B cell (primary cell): Measurements from ENCODE around the gene CTNNA2. TPM values are rescaled to one million over a fixed set of nuclear protein-coding genes. Genes with fewer than 3 reads are reported as not detected.

Experiments
- ATAC-seq: fragments of 200-7000 bp; cut with Tn5 transposase; one replicate; pipeline ENCODE4 v1.10.0; 2021; ENCODE audit warnings: low read depth, mild to moderate bottlenecking, moderate number of reproducible peaks, moderate library complexity
- CTCF ChIA-PET: fragments of 350-600 bp; sonication (Branson Sonifier 250); formaldehyde crosslinking; loops from one replicate; lab custom pipeline; 2021; ENCODE audit warnings: antibody characterized with exemption, inconsistent platforms; lab: Charles Lee
- POLR2A ChIA-PET: fragments of 350-600 bp; sonication (Branson Sonifier 250); formaldehyde crosslinking; loops from one replicate; lab custom pipeline; 2021; ENCODE audit warnings: antibody characterized with exemption; lab: Charles Lee
- DNase-seq: peaks from one replicate; pipeline ENCODE4 v3.0.0; 2013
- H2AFZ ChIP-seq: 2 replicates; pipeline ENCODE4 v1.6.1; 2012; ENCODE audit warnings: mild to moderate bottlenecking, low read depth, low read length; ENCODE audit not compliant: insufficient read depth, poor library complexity, severe bottlenecking
- H3K27ac ChIP-seq, 2 donors: 1 replicate in 1 of 2; 2 replicates in 1 of 2; pipeline ENCODE4 v1.5.1; 2012 to 2013; ENCODE audit warnings: low read length in 2 of 2, mild to moderate bottlenecking in 2 of 2, moderate library complexity in 1 of 2
- H3K27me3 ChIP-seq, 4 experiments: fragments of 200-600 bp in 1 of 4; sonication (generic) in 1 of 4; replicated peaks in 1 of 4; 1 replicate in 2 of 4; 2 replicates in 2 of 4; pipeline versions ENCODE4 v1.6.1 to v1.7.0; 2013 to 2016; ENCODE audit warnings: low read length in 3 of 4, mild to moderate bottlenecking in 2 of 4, mixed read lengths in 1 of 4, moderate library complexity in 1 of 4; ENCODE audit not compliant: insufficient read depth in 4 of 4, control insufficient read depth in 3 of 4; ENCODE audit errors: control extremely low read depth in 1 of 4
- H3K36me3 ChIP-seq, 2 experiments: replicated peaks in 1 of 2; 1 replicate in 1 of 2; 2 replicates in 1 of 2; pipeline versions ENCODE4 v1.6.1 to v1.7.1; 2013; ENCODE audit warnings: low read length in 1 of 2; ENCODE audit not compliant: insufficient read depth in 2 of 2, control insufficient read depth in 1 of 2; ENCODE audit errors: control extremely low read depth in 1 of 2, extremely low read depth in 1 of 2
- H3K4me1 ChIP-seq, 2 donors: fragments of 200-600 bp in 1 of 2; sonication (generic) in 1 of 2; 1 replicate in 1 of 2; 2 replicates in 1 of 2; pipeline versions ENCODE4 v1.5.1 to v1.6.1; 2013 to 2017; ENCODE audit warnings: low read length in 2 of 2; ENCODE audit not compliant: control insufficient read depth in 2 of 2, insufficient read depth in 2 of 2
- H3K4me2 ChIP-seq: replicated peaks from 2 replicates; pipeline ENCODE3; 2012; ENCODE audit warnings: mild to moderate bottlenecking, low read depth, low read length; ENCODE audit not compliant: poor library complexity, severe bottlenecking
- H3K4me3 ChIP-seq, 5 experiments: fragments of 200-600 bp in 1 of 5; sonication (generic) in 1 of 5; 1 replicate in 3 of 5; 2 replicates in 2 of 5; pipeline versions ENCODE4 v1.5.1 to v1.7.0; 2011 to 2016; ENCODE audit warnings: low read length in 4 of 5, mild to moderate bottlenecking in 4 of 5, low read depth in 2 of 5, control low read depth in 1 of 5, moderate library complexity in 1 of 5; ENCODE audit not compliant: insufficient read depth in 1 of 5; ENCODE audit errors: control extremely low read depth in 1 of 5, extremely low read depth in 1 of 5
- H3K79me2 ChIP-seq: fragments of 200-600 bp; sonication (generic); one replicate; pipeline ENCODE4 v1.6.0; 2016; ENCODE audit warnings: low read length; ENCODE audit not compliant: control insufficient read depth, insufficient read depth
- H3K9ac ChIP-seq: fragments of 200-600 bp; sonication (generic); 2 replicates; pipeline ENCODE4 v1.6.1; 2017; ENCODE audit warnings: mild to moderate bottlenecking, low read length, moderate library complexity
- H3K9me3 ChIP-seq, 3 donors: one replicate each; pipeline versions ENCODE4 v1.6.1 to v1.7.1; 2013; ENCODE audit warnings: low read length in 2 of 3; ENCODE audit not compliant: control insufficient read depth in 2 of 3, insufficient read depth in 1 of 3; ENCODE audit errors: control extremely low read depth in 1 of 3
- H4K20me1 ChIP-seq: 2 replicates; pipeline ENCODE4 v1.6.0; 2012; ENCODE audit warnings: mild to moderate bottlenecking, low read length; ENCODE audit not compliant: insufficient read depth, control insufficient read depth, poor library complexity, severe bottlenecking
- H3K27ac Mint-ChIP-seq: one replicate; pipeline ENCODE4 v1.8.0; 2021; ENCODE audit warnings: mixed read lengths
- H3K27me3 Mint-ChIP-seq: one replicate; pipeline ENCODE4 v1.8.0; 2021; ENCODE audit warnings: mixed read lengths
- H3K4me1 Mint-ChIP-seq: one replicate; pipeline ENCODE4 v1.8.0; 2021; ENCODE audit warnings: mixed read lengths
- H3K4me3 Mint-ChIP-seq: one replicate; pipeline ENCODE4 v1.8.0; 2021; ENCODE audit warnings: mixed read lengths
- H3K9me3 Mint-ChIP-seq: one replicate; pipeline ENCODE4 v1.8.0; 2022; ENCODE audit warnings: mixed read lengths; ENCODE audit not compliant: insufficient read depth
- EZH2 ChIP-seq: IDR thresholded peaks from 2 replicates; pipeline ENCODE4 v1.6.1; 2012; ENCODE audit warnings: borderline replicate concordance, low read depth, mild to moderate bottlenecking, moderate library complexity, low read length; ENCODE audit not compliant: insufficient read depth, poor library complexity, severe bottlenecking
- WGBS: methylation state at CpG from one replicate; pipeline ENCODE4 v1.1.5; 2013; ENCODE audit warnings: missing lambda C conversion rate; ENCODE audit not compliant: insufficient coverage; 5-methylcytosine and 5-hydroxymethylcytosine counted together
- intact Hi-C: fragments of 100-400 bp; cut with micrococcal nuclease; formaldehyde crosslinking; loops from one replicate; pipeline ENCODE4 v1.10.0; 2022
- polyA plus RNA-seq: library from polyadenylated mRNA; depleted of rRNA; stranded (reverse); fragments of >200 nt; gene quantifications from 2 replicates; pipeline ENCODE4 v1.2.3, GENCODE V29; 2012
- total RNA-seq, 2 donors: library from RNA; stranded (reverse); fragments of 120-200 nt in 1 of 2; gene quantifications; 1 replicate in 1 of 2; 2 replicates in 1 of 2; pipeline versions ENCODE4 v1.2.3 to v1.2.4, GENCODE V29; 2013 to 2022
- TF ChIP-seq, protein P1 (sequence below): fragments of 200-600 bp; IDR thresholded peaks from one replicate; pipeline ENCODE4 v1.8.0; 2022; ENCODE audit warnings: antibody characterized with exemption, mild to moderate bottlenecking

The CTNNA2 gene
- total and polyA plus RNA-seq, 2 donors (not counting 1 experiment from before 2014, with no cell fraction given) = not detected

DNA sequence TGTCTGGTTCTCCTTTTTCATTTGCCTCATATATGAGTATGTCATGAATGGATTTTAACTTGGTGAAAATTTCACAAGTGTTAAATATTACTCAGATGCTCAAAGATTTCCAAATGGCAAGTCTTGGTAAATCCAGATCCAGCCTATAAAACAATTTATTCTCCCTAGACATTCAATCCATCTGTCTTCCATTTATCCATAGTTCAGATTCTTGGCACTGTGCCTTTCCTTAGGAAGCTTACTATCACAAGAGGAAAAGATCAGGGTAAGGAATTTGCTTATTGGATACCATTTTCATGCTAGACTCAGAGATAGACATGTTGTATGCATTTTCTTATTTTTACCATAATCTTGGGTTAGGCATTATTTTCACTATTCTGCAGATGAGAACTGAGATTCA is 864.2 kb downstream of the CTNNA2 start:
- Histone ChIP-seq H3K9ac (no peak overlapping the region), H3K79me2 (no peaks in the 10 kb centered on the region), H3K4me1 (no peaks in the 10 kb centered on the region), H2AFZ (no peak overlapping the region), H3K27me3 (no peaks in the 10 kb centered on the region), H3K9me3 (no peaks in the 10 kb centered on the region), H4K20me1 (no peaks in the 10 kb centered on the region), H3K4me2 (no peak overlapping the region), H3K4me3 (no peak overlapping the region), H3K27ac (no peak overlapping the region), H3K36me3 (no peaks in the 10 kb centered on the region)
- Mint-ChIP-seq H3K4me1 (no peaks in the 10 kb centered on the region), H3K4me3 (no peak overlapping the region), H3K27me3 (no peaks in the 10 kb centered on the region), H3K27ac (no peak overlapping the region), H3K9me3 (no peaks in the 10 kb centered on the region)
- intact Hi-C loops = no loop called here
- ChIA-PET POLR2A (no interaction called here), CTCF (no interaction called here)
- no peak for TF ChIP-seq EZH2
- TF ChIP-seq, protein P1, sequence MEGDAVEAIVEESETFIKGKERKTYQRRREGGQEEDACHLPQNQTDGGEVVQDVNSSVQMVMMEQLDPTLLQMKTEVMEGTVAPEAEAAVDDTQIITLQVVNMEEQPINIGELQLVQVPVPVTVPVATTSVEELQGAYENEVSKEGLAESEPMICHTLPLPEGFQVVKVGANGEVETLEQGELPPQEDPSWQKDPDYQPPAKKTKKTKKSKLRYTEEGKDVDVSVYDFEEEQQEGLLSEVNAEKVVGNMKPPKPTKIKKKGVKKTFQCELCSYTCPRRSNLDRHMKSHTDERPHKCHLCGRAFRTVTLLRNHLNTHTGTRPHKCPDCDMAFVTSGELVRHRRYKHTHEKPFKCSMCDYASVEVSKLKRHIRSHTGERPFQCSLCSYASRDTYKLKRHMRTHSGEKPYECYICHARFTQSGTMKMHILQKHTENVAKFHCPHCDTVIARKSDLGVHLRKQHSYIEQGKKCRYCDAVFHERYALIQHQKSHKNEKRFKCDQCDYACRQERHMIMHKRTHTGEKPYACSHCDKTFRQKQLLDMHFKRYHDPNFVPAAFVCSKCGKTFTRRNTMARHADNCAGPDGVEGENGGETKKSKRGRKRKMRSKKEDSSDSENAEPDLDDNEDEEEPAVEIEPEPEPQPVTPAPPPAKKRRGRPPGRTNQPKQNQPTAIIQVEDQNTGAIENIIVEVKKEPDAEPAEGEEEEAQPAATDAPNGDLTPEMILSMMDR = no peak
- DNase-seq (no peak), ATAC-seq (no peak)

DNA sequence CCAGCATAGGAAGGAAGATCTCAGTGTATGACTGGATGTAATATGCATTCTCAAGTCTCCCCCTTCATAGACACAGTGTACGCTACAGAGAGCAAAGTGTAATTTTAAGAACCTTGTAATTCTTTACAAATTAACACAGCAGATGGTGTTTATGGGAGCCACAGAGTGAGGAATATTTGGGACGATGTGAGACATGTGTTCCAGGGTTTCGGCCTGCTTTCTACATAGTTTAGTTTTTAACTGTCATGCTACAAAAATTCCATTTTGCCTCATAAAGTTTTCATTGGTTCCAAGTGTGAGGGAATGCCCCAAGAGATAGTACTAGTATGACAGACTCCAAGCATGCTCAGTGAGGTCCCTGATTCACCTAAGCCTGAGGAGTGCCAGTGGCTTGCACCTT is 867.9 kb downstream of the CTNNA2 start:
- ChIA-PET POLR2A (no interaction called here), CTCF (no interaction called here)
- Mint-ChIP-seq H3K4me1 (no peaks in the 10 kb centered on the region), H3K27ac (no peak overlapping the region), H3K9me3 (peaks cover 4% of the 10 kb centered on the region), H3K4me3 (no peak overlapping the region), H3K27me3 (no peaks in the 10 kb centered on the region)
- H3K9ac ChIP-seq = no peak overlapping the region
- intact Hi-C loops = no loop called here
- no peaks in the 10 kb centered on the region for H3K36me3 ChIP-seq
- no peak for ATAC-seq
- no peaks in the 10 kb centered on the region for H3K79me2 ChIP-seq
- H3K4me1 ChIP-seq = no peaks in the 10 kb centered on the region
- H3K4me3 ChIP-seq = no peak overlapping the region
- no peak overlapping the region for H2AFZ ChIP-seq
- no peaks in the 10 kb centered on the region for H4K20me1 ChIP-seq
- WGBS = no CpG with 5 or more reads among the region's 3 CpGs
- H3K4me2 ChIP-seq = no peak overlapping the region
- DNase-seq = no peak
- no peaks in the 10 kb centered on the region for H3K27me3 ChIP-seq
- H3K9me3 ChIP-seq = no peaks in the 10 kb centered on the region
- H3K27ac ChIP-seq = no peak overlapping the region
- TF ChIP-seq EZH2 = no peak
- TF ChIP-seq, protein P1 = no peak
